HG02981 (cell line): ENCODE measurements around the gene TMEM121.
"Not testable (repeated sequence)": the region's sequence is repeated elsewhere in the genome, so short reads cannot be mapped to it uniquely, and the experiment has no call there.

Experiments used
- ATAC-seq: cut with Tn5 transposase; IDR thresholded peaks from one replicate; pipeline ENCODE4 v1.9.1; 2021; ENCODE audit warnings: mild to moderate bottlenecking, moderate library complexity; ENCODE audit not compliant: unreplicated experiment

TMEM121 gene

DNA sequence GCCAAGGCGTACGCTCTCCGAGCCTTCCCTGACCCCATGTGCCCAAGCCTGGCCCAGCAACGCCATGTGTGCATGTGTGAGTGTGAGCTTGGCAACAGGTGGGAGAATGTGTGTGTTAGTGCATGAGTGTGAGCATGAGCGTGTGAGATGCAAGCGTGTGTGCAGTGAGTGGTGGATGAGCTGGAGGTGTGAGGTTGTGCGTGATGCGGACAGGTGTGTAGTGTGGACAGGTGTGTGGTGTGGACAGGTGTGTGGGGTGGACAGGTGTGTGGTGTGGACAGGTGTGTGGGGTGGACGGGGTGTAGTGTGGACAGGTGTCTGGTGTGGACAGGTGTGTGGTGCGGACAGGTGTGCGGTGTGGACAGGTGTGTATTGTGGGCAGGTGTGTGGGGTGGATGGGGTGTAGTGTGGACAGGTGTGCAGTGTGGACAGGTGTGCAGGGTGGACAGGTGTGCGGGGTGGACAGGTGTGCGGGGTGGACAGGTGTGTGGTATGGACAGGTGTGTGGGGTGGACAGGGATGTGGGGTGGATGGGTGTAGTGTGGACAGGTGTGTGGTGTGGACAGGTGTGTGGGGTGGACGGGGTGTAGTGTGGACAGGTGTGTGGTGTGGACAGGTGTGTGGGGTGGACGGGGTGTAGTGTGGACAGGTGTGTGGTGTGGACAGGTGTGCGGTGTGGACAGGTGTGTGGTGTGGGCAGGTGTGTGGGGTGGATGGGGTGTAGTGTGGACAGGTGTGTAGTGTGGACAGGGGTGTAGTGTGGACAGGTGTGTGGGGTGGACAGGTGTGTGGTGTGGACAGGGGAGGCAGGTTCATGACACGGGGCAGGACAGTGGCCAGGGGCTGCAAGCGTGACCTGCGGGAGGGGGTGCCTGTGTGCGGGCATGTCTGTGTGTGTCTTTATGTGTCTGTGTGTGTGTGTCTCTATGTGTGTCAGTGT, 41.1 kb downstream of the TMEM121 start:
- not testable (repeated sequence) for ATAC-seq

DNA sequence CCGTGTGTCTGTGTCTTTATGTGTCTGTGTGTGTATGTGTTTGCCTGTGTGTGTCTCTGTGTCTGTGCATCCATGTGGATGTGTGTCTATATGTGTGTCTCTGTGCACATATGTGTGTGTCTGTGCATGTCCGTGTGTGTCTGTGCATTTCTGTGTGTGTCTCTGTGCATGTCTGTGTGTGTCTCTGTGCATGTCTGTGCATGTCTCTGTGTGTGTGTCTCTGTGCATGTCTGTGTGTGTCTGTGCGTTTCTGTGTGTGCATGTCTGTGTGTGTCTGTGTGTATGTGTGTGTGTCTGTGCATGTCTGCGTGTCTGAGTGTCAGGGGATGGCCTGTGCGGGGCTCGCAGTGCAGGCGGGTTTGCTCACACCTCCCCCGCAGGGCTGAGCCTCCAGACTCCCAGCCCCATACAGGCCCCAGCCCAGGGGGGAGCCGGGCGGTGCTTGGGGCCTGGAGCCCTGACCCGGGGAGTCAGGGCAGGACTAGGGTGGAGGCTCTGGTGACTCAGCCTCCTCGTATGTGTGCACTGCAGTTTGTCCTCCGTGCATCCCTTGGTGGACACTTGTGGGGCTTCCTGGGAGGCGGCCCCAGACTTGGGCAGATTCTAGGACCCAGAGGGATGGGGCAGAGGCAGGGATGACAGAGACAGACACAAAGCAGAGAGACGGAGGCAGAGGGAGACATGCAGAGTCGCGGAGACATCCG, 41.9 kb downstream of the TMEM121 start:
- ATAC-seq: not testable (repeated sequence)

DNA sequence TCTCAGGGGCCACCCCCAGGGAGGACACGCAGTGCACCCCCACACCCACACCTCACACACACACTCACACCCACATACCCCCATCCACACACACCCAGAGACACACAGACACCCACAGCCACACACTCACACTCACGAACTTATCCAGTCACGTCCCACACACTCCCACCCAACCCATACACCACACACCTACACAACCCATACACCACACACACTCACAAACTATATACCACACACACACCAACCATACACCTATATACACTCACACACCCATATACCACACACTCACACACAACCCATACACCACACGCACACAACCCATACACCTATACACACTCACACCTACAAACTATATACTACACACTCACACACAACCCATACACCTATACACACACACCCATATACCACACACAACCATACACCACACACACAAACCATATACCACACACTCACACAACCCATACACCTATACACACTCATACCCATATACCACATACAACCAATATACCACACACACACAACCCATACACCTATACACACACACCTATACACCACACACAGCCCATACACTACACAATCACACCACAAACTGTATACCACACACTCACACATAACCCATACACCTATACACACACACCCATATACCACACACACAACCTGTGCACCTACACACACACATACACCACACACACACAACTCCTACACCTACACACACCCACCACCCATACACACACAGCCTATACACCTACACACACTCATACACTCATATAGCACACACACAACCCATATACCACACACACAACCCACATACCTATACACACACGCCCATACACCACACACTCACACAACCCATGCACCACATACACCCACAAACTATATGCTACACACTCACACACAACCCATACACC, 42.7 kb downstream of the TMEM121 start:
- no peak for ATAC-seq

DNA sequence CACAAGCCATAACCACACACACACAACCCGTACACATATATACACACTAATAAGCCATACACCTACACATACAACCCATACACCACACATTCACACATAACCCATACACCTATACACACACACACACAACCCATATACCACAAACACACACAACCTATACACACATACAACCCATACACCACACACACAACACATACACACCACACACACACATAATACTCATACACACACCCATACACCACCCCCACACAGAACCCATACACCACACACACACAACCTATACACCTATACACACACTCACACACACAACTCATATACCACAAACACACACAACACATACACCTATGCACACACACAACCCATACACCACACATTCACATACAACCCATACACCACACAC, 44.1 kb downstream of the TMEM121 start:
- no peak for ATAC-seq

DNA sequence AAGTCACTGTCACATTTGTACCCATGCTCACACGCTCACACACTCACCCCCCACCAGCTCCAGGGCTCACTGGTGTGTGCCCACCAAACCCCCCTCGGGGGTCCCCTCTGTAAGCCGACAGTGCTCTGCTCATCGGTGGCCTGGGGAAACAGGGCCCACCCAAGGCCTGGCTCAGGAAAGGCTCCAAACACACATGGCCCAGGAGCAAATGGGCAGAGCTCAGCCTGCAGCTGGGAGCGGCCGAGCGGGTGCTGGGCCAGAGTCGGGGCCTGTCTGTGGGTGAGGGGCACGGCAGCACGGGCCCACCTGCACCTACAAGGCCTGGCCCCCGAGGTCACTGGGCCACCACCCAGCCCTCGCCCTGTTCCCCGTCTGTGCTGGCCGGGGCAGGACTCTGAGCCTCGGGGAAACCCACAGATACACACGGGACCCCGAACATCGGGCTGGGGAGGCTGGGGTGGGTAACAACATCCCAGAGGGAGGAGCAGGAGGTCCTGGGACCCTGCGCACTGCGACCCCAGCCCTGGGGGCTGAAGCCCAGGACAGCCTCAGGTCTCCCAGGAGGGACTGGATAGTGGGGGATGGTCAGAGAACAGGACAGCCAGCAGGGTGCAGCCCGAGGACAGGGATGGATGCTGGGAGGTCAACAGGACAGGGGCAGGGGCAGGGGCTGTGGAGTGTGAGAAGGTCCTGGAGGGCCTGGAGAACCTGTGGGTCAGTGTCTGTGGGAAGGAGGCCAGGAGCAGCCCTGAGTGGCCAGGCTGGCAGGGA, 45.0 kb downstream of the TMEM121 start:
- not testable (repeated sequence) for ATAC-seq

DNA sequence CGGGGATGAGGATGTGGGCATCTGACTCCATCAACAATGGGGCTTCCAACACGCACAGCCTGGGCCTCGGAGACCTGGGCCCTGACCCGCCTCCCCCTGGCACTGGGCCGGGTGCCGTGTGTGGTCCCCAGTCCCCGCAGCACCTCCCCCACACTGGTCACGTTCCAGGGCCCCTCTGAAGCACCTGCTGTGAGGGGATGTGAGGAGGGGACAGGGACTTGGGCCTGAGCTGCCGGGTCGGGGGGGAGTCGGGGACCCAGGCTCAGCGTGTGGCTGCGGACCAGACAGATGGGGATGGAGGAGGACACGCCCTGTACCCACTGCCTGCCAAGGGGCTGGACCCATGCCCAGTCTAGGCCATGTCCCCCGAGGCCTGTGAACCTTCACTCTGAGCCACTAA, 45.7 kb downstream of the TMEM121 start:
- not testable (repeated sequence) for ATAC-seq

DNA sequence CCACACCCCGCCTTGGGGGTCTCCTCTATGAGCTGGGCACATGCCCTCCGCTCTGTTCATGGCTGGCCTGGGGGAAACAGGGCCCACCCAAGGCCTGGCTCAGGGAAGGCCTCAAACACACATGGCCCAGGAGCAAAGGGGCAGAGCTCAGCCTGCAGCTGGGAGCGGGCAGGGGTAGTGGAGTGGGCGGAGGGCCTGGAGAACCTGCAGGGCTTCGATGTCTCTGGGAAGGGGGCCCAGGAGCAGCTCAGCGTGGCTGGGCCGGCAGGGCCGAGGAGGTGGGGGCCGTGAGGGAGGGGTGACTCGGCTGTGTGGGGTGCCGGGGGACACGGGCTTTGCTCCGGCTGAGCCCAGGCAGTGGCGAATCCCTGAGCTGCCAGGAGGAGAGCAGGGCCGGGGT, 47.5 kb downstream of the TMEM121 start:
- ATAC-seq: not testable (repeated sequence)

DNA sequence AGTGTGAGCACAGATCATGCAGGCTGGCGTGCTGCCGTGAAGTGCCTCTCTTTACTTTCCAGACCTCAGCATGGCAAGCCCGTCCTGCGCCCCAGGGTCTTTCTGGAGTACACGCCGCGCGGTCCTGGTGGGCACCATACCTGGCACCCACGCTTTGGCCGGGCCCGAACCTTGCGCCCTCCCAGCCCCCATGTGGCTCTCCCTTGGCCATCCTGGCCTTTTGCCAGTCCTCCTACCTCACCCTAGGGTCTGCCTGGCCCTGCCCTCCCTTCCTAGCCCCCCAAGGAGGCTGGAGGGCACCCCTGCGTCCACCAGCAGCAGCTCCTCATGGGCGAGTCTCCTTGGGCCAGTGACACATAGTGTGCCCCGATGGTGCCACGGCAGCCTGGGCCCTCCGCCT, 48.0 kb downstream of the TMEM121 start:
- ATAC-seq: not testable (repeated sequence)

DNA sequence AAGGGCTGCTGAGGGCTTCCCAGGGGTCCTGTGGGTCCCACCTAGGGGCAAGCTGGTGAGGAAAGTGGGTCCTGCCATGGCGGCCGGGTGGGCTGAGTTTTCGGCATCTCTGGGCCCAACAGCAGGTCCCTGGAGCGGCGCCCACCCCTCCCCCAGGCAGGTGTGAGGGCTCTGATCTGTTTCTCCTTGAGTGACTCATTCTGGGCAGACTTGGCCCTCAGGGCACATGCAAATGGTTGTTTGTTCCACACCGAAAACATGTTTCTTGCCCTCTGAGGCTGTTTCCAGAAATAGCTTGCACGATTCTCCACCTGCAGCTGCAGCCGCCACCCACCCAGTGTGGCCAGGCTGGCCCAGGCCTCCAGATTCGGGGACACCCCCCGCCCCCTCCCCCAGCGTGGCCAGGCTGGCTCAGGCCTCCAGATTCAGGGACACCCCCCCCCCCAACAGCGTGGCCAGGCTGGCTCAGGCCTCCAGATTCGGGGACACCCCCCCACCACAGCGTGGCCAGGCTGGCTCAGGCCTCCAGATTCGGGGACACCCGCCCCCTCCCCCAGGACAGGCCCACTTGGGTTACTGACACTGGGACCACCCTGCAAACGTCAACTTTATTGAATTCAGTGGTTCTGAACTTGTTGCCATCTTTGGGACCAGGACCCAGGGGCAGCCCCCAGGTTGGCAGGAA, 48.8 kb downstream of the TMEM121 start:
- ATAC-seq: peak; percentile 52

DNA sequence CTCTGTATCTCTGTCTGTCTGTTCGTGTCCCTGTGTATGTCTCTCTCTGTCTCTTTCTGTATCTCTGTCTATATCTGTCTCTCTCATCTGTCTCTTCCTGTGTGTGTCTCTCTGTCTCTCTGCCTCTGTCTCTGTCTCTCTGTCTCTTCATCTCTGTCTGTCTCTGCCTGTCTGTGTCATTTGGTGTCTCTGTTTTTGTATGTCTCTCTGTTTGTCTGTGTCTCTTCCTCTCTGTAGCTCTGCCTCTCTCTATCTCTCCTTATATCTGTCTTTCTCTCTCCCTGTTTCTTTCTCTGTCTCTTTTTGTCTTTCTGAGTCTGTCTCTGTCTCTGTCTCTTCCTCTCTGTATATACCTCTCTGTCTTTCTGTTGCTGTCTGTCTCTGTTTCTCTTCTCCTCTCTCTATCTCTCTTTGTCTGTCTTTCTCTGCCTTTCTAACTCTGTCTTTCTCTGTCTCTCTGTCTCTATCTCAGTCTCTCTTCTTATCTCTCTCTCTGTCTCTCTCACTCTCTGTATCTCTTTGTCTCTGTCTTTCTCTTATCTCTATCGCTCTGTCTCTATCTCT, 50.2 kb downstream of the TMEM121 start:
- ATAC-seq: no peak

DNA sequence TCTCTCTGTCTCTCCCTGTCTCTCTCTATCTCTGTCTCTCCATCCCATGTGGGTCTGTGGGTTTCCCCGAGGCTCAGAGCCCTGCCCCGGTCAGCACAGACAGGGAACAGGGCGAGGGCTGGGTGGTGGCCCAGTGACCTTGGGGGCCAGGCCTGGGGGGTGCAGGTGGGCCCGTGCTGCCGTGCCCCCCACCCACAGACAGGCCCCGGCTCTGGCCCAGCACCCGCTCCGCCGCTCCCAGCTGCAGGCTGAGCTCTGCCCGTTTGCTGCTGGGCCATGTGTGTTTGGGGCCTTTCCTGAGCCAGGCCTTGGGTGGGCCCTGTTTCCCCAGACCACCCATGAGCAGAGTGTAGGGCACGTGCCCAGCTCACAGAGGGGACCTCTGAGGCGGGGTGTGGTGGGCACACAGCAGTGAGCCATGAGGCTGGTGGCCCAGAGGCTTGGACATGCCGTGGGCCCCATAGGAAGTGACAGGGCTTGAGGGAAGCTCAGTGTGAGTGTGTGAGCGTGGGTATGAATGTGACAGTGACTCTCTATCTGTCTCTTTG, 51.0 kb downstream of the TMEM121 start:
- no peak for ATAC-seq

DNA sequence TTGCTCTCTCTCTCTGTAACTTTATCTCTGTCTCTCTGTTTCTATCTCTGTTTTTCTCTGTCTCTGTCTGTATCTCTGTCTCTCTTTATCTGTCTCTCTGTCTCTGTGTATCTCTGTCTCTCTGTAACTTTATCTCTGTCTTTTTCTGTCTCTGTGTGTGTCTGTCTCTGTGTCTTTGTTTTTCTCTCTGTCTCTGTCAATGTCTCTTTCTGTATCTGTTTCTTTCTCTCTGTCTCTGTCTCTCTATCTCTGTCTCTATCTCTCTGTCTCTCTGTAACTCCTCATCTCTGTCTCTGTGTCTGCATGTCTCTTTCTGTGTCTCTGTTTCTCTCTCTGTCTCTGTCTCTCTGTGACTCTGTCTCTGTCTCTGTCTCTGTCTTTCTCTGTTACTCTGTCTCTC, 51.7 kb downstream of the TMEM121 start:
- no peak for ATAC-seq

DNA sequence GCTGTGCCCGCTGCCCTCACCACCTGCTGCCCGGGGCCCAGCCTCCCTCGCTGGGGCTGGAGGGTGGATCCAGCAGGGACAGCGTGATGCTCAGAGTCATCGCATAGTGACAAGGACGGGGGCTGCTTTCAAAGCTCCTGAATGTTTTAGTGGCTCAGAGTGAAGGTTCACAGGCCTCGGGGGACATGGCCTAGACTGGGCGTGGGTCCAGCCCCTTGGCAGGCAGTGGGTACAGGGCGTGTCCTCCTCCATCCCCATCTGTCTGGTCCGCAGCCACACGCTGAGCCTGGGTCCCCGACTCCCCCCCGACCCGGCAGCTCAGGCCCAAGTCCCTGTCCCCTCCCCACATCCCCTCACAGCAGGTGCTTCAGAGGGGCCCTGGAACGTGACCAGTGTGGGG, 52.8 kb downstream of the TMEM121 start:
- not testable (repeated sequence) for ATAC-seq
